ENCODE measurements around the gene CADPS.

DNA sequence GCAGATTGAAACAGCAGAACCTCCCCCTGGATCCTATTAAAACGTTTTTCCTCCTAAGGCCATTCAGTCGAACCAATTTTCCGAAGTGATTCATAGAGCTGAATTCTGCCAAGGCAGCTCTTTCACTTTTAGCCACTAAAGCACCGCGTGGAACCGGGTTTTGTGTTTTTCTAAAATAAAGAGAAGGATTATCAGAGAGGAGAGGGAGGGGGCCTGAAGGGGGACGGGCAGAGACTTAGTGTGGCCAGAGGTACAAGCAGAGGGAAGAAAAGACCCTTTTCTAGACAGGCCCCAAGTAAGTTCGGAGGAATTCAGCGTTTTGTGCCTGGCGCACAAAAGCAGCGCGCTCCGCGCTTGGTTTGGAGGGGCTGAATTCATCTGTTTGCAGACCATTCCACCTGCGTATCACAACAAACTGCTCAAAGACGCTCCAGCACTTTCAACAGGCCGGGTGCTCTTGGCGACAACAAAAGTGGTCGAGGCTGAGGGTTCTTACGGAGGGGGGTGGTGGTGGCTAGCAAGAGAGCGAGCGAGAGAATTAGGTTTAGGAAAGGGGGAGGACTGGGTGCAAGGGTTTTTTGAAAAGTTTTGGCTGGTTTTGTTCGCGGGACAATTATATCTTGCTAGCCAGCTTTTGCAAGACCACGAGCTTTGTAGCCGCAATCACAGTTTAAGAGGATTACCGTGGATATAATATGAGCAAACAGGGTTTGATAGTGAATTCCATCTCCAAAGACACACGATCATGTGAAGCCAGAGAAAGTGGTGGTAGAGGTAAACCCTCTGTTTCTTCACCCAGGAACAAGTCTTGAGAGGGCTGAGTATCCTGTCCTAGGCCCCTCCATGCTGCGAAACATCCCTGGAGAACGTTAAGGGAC is 500.6 kb downstream of the CADPS start:
- TF ChIP-seq, protein P1, sequence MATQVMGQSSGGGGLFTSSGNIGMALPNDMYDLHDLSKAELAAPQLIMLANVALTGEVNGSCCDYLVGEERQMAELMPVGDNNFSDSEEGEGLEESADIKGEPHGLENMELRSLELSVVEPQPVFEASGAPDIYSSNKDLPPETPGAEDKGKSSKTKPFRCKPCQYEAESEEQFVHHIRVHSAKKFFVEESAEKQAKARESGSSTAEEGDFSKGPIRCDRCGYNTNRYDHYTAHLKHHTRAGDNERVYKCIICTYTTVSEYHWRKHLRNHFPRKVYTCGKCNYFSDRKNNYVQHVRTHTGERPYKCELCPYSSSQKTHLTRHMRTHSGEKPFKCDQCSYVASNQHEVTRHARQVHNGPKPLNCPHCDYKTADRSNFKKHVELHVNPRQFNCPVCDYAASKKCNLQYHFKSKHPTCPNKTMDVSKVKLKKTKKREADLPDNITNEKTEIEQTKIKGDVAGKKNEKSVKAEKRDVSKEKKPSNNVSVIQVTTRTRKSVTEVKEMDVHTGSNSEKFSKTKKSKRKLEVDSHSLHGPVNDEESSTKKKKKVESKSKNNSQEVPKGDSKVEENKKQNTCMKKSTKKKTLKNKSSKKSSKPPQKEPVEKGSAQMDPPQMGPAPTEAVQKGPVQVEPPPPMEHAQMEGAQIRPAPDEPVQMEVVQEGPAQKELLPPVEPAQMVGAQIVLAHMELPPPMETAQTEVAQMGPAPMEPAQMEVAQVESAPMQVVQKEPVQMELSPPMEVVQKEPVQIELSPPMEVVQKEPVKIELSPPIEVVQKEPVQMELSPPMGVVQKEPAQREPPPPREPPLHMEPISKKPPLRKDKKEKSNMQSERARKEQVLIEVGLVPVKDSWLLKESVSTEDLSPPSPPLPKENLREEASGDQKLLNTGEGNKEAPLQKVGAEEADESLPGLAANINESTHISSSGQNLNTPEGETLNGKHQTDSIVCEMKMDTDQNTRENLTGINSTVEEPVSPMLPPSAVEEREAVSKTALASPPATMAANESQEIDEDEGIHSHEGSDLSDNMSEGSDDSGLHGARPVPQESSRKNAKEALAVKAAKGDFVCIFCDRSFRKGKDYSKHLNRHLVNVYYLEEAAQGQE (IDR thresholded peaks at IDR 0.05; ENCODE audit: insufficient read depth in 1 of 2, low read depth in 2 of 2, low read length in 2 of 2), result no peak
- TF ChIP-seq TAF1 (IDR thresholded peaks at IDR 0.05; ENCODE audit: borderline replicate concordance, insufficient read depth, low read length) (no peak), SIN3A (IDR thresholded peaks at IDR 0.05; ENCODE audit: borderline replicate concordance, insufficient read depth, low read length) (no peak), POLR2AphosphoS5 (IDR thresholded peaks at IDR 0.05; ENCODE audit: low read depth, low read length) (no peak)

Measured in PFSK-1 (cell line).